ENCODE measurements around the gene PINK1. TPM values are rescaled to one million over a fixed set of nuclear protein-coding genes. Genes with fewer than 3 reads are reported as not detected.

Gene PINK1
- total RNA-seq, 2 donors from 2014 or later = 115 to 136 TPM

DNA sequence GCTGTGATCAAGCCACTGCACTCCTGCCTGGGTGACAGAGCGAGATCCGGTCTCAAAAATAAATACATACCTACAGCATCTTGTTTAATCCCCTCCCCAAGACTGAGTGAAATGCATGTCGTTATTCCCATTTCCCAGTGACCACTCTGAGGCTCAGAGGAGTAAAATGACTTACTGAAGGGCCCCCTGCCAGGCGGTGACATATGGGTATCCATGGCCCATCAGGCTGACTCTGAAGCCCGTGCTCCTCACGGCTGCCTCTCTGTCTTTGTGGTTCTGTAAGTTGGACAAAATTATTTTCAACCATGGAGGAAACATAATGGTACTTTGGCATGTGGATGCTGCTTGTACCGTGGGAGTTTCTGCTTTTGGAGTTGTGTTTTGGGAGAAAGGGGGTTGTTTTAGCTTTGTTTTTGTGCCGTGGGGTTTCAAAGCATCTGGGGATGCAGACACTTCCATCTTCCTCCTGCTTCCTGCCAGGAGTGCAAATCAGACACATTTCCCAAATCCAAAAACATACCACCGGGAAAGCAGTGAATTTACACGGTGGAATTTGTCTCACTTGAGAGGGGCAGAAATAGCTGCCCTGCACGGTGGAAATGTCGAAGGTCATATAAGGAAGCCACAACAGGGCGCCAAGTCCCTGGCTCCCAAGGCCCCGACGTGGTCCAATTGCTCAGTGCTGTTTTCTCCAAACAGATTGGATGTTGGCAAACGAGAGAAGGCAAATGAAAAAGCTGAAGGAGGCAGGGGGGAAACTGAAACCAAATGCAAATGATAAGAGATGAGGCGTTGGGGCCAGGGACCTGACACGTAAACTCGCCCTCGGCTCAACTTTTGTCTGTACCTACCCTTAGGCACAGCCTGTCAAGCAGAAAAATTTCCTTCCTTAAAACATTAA is 17.1 kb upstream of the PINK1 start:
- Histone ChIP-seq H3K9me3 (no peaks in the 10 kb centered on the region), H3K27me3 (replicated peaks; ENCODE audit: insufficient read depth) (no peaks in the 10 kb centered on the region), H3K36me3 (no peaks in the 10 kb centered on the region), H3K4me1 (replicated peaks) (peaks cover 5% of the 10 kb centered on the region), H3K4me3 (no peak overlapping the region), H3K27ac (no peak overlapping the region)
- intact Hi-C loops (cut with DNase I) = no loop called here
- TF ChIP-seq, protein P1, sequence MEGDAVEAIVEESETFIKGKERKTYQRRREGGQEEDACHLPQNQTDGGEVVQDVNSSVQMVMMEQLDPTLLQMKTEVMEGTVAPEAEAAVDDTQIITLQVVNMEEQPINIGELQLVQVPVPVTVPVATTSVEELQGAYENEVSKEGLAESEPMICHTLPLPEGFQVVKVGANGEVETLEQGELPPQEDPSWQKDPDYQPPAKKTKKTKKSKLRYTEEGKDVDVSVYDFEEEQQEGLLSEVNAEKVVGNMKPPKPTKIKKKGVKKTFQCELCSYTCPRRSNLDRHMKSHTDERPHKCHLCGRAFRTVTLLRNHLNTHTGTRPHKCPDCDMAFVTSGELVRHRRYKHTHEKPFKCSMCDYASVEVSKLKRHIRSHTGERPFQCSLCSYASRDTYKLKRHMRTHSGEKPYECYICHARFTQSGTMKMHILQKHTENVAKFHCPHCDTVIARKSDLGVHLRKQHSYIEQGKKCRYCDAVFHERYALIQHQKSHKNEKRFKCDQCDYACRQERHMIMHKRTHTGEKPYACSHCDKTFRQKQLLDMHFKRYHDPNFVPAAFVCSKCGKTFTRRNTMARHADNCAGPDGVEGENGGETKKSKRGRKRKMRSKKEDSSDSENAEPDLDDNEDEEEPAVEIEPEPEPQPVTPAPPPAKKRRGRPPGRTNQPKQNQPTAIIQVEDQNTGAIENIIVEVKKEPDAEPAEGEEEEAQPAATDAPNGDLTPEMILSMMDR (IDR thresholded peaks at IDR 0.05) = no peak
- TF ChIP-seq POLR2A (IDR thresholded peaks at IDR 0.05) (no peak), POLR2AphosphoS5 (IDR thresholded peaks at IDR 0.05) (no peak)
- 44% methylated on average over 20 of the region's 20 CpGs for WGBS
- DNase-seq (ENCODE audit: low spot score) = no peak

DNA sequence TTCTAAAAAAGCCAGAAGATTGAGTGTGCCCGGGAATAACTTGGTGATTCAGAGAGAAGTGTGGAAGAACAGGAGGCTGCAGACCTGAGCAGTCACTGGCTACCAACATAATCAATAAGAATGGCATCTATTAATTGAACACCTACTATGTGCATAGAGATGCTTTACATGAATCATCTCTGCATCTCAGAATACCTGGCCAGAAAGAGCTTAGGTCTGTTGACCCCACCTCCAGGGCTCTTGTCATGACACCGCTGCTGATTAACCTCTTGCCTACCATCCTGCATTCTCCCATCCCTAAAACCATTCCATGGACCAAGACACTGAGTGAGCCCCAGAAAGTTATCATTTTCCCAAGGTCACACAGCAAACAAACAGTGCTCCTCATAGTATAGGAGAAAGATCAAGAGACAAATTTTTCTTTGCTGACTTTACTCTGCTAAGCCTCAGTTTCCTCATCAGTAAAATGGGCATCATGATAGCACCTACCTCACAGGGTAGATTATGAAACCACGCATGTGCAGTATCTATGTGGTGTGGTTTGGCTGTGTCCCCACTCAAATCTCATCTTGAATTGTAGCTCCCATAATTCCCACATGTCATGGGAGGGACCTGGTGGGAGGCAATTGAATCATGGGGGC is 16.3 kb upstream of the PINK1 start:
- no peaks in the 10 kb centered on the region for H3K27me3 ChIP-seq (replicated peaks; ENCODE audit: insufficient read depth)
- intact Hi-C loops (cut with DNase I) = no loop called here
- no peak overlapping the region for H3K27ac ChIP-seq
- H3K4me3 ChIP-seq = no peak overlapping the region
- peaks cover 5% of the 10 kb centered on the region for H3K4me1 ChIP-seq (replicated peaks)
- H3K9me3 ChIP-seq = no peaks in the 10 kb centered on the region
- H3K36me3 ChIP-seq = no peaks in the 10 kb centered on the region
- DNase-seq (ENCODE audit: low spot score) = no peak
- 64% methylated on average over 3 of the region's 3 CpGs for WGBS
- TF ChIP-seq POLR2AphosphoS5 (IDR thresholded peaks at IDR 0.05) (no peak), POLR2A (IDR thresholded peaks at IDR 0.05) (no peak)
- TF ChIP-seq, protein P1 (IDR thresholded peaks at IDR 0.05) = no peak

- Histone ChIP-seq H3K36me3 (no peaks in the 10 kb centered on the region), H3K27me3 (replicated peaks; ENCODE audit: insufficient read depth) (no peaks in the 10 kb centered on the region), H3K9me3 (no peaks in the 10 kb centered on the region), H3K4me3 (no peak overlapping the region), H3K27ac (peak overlapping the region in 1 of 2 donors; percentile 19), H3K4me1 (replicated peaks) (peaks cover 3% of the 10 kb centered on the region)
- intact Hi-C loops (cut with DNase I) = no loop called here
- DNase-seq (ENCODE audit: low spot score) = no peak
- TF ChIP-seq, protein P1 (IDR thresholded peaks at IDR 0.05) = no peak
- no peak for TF ChIP-seq POLR2AphosphoS5 (IDR thresholded peaks at IDR 0.05)
- no peak for TF ChIP-seq POLR2A (IDR thresholded peaks at IDR 0.05)
- 39% methylated on average over 4 of the region's 4 CpGs for WGBS
Observed at GRCh38 chr1:20618550-20618949, 14.7 kb upstream of the PINK1 start.

GRCh38 chr1:20619999-20620398 is 13.3 kb upstream of the PINK1 start:
- TF ChIP-seq POLR2AphosphoS5 (IDR thresholded peaks at IDR 0.05) (no peak), POLR2A (IDR thresholded peaks at IDR 0.05) (no peak)
- TF ChIP-seq, protein P1 (IDR thresholded peaks at IDR 0.05) = no peak
- WGBS = 84% methylated on average over 1 of the region's 1 CpG
- Histone ChIP-seq H3K27ac (no peak overlapping the region), H3K4me3 (no peak overlapping the region), H3K9me3 (no peaks in the 10 kb centered on the region), H3K36me3 (no peaks in the 10 kb centered on the region), H3K4me1 (replicated peaks) (no peaks in the 10 kb centered on the region), H3K27me3 (replicated peaks; ENCODE audit: insufficient read depth) (no peaks in the 10 kb centered on the region)
- no peak for DNase-seq (ENCODE audit: low spot score)
- intact Hi-C loops (cut with DNase I) = no loop called here

All from prostate gland (tissue), 2 donors.